Measurements from ENCODE around the gene LATS1. TPM values are rescaled to one million over a fixed set of nuclear protein-coding genes. Genes with fewer than 3 reads are reported as not detected.

The LATS1 gene
- polyA plus RNA-seq, 3 donors = 5.2 to 10.3 (median 10.1) TPM

GRCh38 chr6:149608381-149608982 is 109.4 kb downstream of the LATS1 start:
- Mint-ChIP-seq H3K27ac (peak overlapping the region in 2 of 7 donors; percentile 40 to 50), H3K36me3 (peaks cover 35 to 66% of the 10 kb centered on the region in 2 donors), H3K27me3 (ENCODE audit: low read depth in 3 of 3) (no peaks in the 10 kb centered on the region), H3K4me3 (no peak overlapping the region), H3K9me3 (peaks cover 0 to 11% (median 4%) of the 10 kb centered on the region in 7 donors), H3K4me1 (no peaks in the 10 kb centered on the region)
- no peak for DNase-seq
- no peak overlapping the region for H3K9ac ChIP-seq (ENCODE audit: insufficient read depth, low read length, poor library complexity, severe bottlenecking)
- H2AFZ ChIP-seq (ENCODE audit: insufficient read depth, low read depth, low read length, poor library complexity, severe bottlenecking) = no peak overlapping the region
- H3K36me3 ChIP-seq (replicated peaks in 1 of 2; ENCODE audit: control insufficient read depth in 1 of 2, insufficient read depth in 2 of 2, low read length in 2 of 2) = peaks cover 14 to 39% of the 10 kb centered on the region in 2 donors
- peaks cover 0 to 5% of the 10 kb centered on the region in 2 donors for H3K9me3 ChIP-seq (replicated peaks in 1 of 2; ENCODE audit: control insufficient read depth in 1 of 2, insufficient read depth in 1 of 2, low read length in 2 of 2)
- TF ChIP-seq CTCF (IDR thresholded peaks at IDR 0.05) = no peak
- H3K4me2 ChIP-seq (replicated peaks; ENCODE audit: extremely low read depth, low read length, poor library complexity, severe bottlenecking) = no peak overlapping the region
- no peaks in the 10 kb centered on the region for H3K4me1 ChIP-seq (ENCODE audit: control insufficient read depth in 1 of 2, insufficient read depth in 2 of 2, low read length in 2 of 2)
- no peaks in the 10 kb centered on the region for H4K20me1 ChIP-seq (ENCODE audit: insufficient read depth, low read length)
- no CpG with 5 or more reads among the region's 7 CpGs for WGBS (ENCODE audit: insufficient coverage)
- H3K79me2 ChIP-seq (ENCODE audit: insufficient read depth, low read length) = peaks cover 4% of the 10 kb centered on the region
- H3K4me3 ChIP-seq (replicated peaks in 1 of 3; ENCODE audit: low read depth in 2 of 3, low read length in 3 of 3) = no peak overlapping the region
- no peak overlapping the region for H3K27ac ChIP-seq (ENCODE audit: low read depth in 1 of 2, low read length in 2 of 2)
- H3K27me3 ChIP-seq (ENCODE audit: control insufficient read depth in 2 of 2, insufficient read depth in 2 of 2, low read length in 2 of 2) = no peaks in the 10 kb centered on the region
- intact Hi-C loops (cut with micrococcal nuclease) = no loop called here

Small RNA genes lying within 50 kb of the gene (small RNA-seq; reads per million reads assigned to genes)
- not detected for gene RF00019 (ENCODE audit: insufficient read length, low read depth)

Other genes starting within 250 kb of the LATS1 start
- 1 to 10 TPM in 2 of 3 donors, under 1 TPM in 1; 0.96 to 4.7 (median 1.2) TPM for gene ZC3H12D, start 233.1 kb downstream of the LATS1 start, polyA plus RNA-seq
- 1 to 10 TPM; 3.5 to 9.2 (median 4.4) TPM for gene PPIL4, start 172.1 kb downstream of the LATS1 start, polyA plus RNA-seq
- gene GINM1, start 151.7 kb downstream of the LATS1 start, polyA plus RNA-seq = 10 to 100 TPM; 17.0 to 44.4 (median 42.3) TPM
- gene KATNA1, start 69.4 kb downstream of the LATS1 start, polyA plus RNA-seq = 10 to 100 TPM; 11.4 to 15.4 (median 14.5) TPM
- 1 to 10 TPM; 4.5 to 7.2 (median 6.9) TPM for gene NUP43, start 28.4 kb upstream of the LATS1 start, polyA plus RNA-seq
- gene PCMT1, start 31.6 kb upstream of the LATS1 start, polyA plus RNA-seq = 100 to 1,000 TPM in 2 of 3 donors, 10 to 100 TPM in 1; 84.8 to 315 (median 262) TPM
- gene LRP11, start 146.3 kb upstream of the LATS1 start, polyA plus RNA-seq = under 1 TPM; 0.20 to 0.41 (median 0.32) TPM
- gene RAET1E, start 180.0 kb upstream of the LATS1 start, polyA plus RNA-seq = not detected
- gene RAET1G, start 205.0 kb upstream of the LATS1 start, polyA plus RNA-seq = not detected
- gene ULBP2, start 223.9 kb upstream of the LATS1 start, polyA plus RNA-seq = under 1 TPM in 2 of 3 donors, not detected in 1; 0.31 to 0.49 TPM
- gene ULBP1, start 245.8 kb upstream of the LATS1 start, polyA plus RNA-seq = under 1 TPM; 0.06 to 0.79 (median 0.09) TPM

Measured in CD14-positive monocyte (primary cell).